GM18858 (cell line): ENCODE measurements around the gene OR52E6.

Experiments used
- ATAC-seq: cut with Tn5 transposase; IDR thresholded peaks from one replicate; pipeline ENCODE4 v1.9.1; 2021; ENCODE audit not compliant: unreplicated experiment

Gene OR52E6

DNA sequence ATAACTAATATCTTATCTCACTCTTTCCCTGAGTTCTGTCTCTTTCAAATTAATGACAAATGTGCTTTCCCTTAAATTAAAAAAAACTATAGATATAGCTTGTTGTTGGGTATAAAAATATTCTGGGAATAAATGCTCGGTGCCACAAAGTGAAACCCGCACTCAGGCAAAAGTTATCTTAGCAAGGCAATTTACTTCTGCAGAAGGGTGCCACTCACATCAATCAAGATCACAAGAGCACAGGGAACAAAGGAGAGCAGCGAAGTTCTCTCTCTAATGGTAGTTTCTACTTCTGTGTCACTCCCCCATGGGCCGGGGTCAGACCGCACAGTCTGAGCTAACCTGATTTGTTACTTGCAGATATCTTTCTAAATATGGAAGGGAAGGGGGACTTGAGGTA lies 37.7 kb downstream of the OR52E6 start:
- ATAC-seq, result no peak

DNA sequence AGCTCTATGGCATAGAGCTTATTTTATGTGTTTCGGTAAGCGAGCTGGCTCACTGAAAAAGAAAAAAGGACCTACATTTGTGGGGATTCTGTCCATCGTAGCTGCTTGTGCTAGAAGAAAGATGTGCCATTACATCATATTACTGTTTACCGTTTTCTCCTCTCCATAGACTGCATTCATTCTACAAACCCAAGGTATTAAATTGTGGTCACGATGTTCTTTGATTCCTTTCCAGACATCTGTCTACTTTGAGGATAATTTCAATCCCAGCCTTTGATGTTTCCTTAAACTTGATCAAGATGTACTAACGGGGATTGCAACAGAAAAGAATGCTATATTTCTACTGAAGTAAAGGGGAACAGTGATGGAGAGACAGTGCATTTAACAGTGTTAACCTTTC lies 45.2 kb downstream of the OR52E6 start:
- ATAC-seq, result no peak

DNA sequence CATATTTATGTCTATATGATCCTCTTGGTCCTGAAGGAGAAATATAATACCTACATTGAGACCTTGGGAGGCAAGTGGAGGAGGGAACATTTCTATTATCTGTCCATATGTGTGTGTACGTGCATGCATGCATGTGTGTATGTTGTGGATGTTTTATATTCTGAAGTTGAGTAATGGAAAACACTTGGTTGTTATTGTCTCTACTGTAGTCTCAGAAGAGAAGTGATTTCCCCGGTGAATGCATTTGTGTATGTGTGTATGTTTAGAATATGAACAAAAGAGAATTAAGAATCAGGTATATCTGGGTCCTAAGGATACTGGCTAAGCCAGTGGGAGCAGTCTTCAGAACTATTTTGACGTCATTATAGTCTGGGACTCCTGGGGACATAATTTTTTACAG lies 50.5 kb downstream of the OR52E6 start, which contains the start of gene OR52N1:
TSS of gene OR52N1 (minus strand) at position 101 of the 400 bp plus-strand sequence. CDS start 2,449 bp downstream, outside the sequence.
- ATAC-seq, result no peak
